ENCODE results near the gene DHDDS. TPM values are rescaled to one million over a fixed set of nuclear protein-coding genes. Genes with fewer than 3 reads are reported as not detected.

The DHDDS gene
- polyA plus RNA-seq, 1 donor from 2014 or later: 28.9 TPM

DNA sequence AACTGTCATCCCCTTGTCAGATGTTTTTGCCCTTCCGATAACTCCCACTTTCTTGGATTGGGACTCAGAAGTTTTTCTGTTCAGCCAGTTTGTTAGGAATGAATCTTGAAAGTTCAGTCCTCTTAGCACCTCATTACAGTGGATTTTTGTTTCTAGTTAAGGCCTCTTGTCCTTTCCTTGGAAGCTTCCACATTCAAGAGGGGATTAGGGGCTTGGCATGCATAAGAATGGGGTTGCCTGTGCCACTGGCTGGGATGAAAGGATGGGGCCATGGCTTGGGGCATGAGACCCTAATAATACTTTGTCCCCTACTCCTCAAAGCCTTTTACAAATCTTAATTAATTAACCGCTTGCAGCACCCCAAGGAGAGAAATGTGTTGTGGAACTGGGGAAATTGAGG lies 2.4 kb upstream of the DHDDS start:
- TF ChIP-seq EZH2 (IDR thresholded peaks at IDR 0.05; ENCODE audit: borderline replicate concordance, insufficient read depth, low read length, poor library complexity, severe bottlenecking) (no peak), SMC3 (conservative IDR thresholded peaks at IDR 0.05; ENCODE audit: poor library complexity) (no peak), TAF1 (IDR thresholded peaks at IDR 0.05; ENCODE audit: low read depth) (no peak), EP300 (conservative IDR thresholded peaks at IDR 0.05; ENCODE audit: poor library complexity, severe bottlenecking) (no peak), RAD21 (conservative IDR thresholded peaks at IDR 0.05) (no peak), MXI1 (conservative IDR thresholded peaks at IDR 0.05; ENCODE audit: poor library complexity, severe bottlenecking) (no peak), POLR2AphosphoS5 (IDR thresholded peaks at IDR 0.05) (no peak)
- TF ChIP-seq, protein P1, sequence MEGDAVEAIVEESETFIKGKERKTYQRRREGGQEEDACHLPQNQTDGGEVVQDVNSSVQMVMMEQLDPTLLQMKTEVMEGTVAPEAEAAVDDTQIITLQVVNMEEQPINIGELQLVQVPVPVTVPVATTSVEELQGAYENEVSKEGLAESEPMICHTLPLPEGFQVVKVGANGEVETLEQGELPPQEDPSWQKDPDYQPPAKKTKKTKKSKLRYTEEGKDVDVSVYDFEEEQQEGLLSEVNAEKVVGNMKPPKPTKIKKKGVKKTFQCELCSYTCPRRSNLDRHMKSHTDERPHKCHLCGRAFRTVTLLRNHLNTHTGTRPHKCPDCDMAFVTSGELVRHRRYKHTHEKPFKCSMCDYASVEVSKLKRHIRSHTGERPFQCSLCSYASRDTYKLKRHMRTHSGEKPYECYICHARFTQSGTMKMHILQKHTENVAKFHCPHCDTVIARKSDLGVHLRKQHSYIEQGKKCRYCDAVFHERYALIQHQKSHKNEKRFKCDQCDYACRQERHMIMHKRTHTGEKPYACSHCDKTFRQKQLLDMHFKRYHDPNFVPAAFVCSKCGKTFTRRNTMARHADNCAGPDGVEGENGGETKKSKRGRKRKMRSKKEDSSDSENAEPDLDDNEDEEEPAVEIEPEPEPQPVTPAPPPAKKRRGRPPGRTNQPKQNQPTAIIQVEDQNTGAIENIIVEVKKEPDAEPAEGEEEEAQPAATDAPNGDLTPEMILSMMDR (IDR thresholded peaks at IDR 0.05; ENCODE audit: poor library complexity, severe bottlenecking): no peak
- TF ChIP-seq, protein P2, sequence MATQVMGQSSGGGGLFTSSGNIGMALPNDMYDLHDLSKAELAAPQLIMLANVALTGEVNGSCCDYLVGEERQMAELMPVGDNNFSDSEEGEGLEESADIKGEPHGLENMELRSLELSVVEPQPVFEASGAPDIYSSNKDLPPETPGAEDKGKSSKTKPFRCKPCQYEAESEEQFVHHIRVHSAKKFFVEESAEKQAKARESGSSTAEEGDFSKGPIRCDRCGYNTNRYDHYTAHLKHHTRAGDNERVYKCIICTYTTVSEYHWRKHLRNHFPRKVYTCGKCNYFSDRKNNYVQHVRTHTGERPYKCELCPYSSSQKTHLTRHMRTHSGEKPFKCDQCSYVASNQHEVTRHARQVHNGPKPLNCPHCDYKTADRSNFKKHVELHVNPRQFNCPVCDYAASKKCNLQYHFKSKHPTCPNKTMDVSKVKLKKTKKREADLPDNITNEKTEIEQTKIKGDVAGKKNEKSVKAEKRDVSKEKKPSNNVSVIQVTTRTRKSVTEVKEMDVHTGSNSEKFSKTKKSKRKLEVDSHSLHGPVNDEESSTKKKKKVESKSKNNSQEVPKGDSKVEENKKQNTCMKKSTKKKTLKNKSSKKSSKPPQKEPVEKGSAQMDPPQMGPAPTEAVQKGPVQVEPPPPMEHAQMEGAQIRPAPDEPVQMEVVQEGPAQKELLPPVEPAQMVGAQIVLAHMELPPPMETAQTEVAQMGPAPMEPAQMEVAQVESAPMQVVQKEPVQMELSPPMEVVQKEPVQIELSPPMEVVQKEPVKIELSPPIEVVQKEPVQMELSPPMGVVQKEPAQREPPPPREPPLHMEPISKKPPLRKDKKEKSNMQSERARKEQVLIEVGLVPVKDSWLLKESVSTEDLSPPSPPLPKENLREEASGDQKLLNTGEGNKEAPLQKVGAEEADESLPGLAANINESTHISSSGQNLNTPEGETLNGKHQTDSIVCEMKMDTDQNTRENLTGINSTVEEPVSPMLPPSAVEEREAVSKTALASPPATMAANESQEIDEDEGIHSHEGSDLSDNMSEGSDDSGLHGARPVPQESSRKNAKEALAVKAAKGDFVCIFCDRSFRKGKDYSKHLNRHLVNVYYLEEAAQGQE (IDR thresholded peaks at IDR 0.05; ENCODE audit: borderline replicate concordance): no peak
- H3K4me2 ChIP-seq (ENCODE audit: low read length): no peak overlapping the region

DNA sequence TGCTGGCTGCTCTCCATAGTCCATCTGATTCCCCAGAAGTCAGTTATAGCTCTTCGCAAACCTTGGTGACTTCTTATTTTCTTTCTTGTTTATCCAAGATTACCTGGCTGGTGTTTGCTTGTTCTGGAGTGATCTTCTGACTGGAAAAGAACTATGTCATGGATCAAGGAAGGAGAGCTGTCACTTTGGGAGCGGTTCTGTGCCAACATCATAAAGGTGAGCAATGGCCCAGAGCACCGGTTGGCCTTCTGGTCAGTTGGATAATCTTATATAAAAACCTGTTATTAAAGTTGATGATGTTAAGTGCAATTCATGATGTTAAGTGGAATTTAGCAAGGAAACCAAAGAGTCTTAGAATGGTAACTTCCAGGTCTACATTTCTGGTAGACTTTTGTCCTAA lies 672 bp downstream of the DHDDS start:
- H3K9me3 ChIP-seq (ENCODE audit: low read length): no peaks in the 10 kb centered on the region
- peaks cover 6% of the 10 kb centered on the region for H3F3A ChIP-seq (ENCODE audit: insufficient read depth, low read length, poor library complexity, severe bottlenecking)
- H3K9me2 ChIP-seq (ENCODE audit: insufficient read depth, low read length): no peaks in the 10 kb centered on the region
- TF ChIP-seq MXI1 (conservative IDR thresholded peaks at IDR 0.05; ENCODE audit: poor library complexity, severe bottlenecking): no peak
- no peak for TF ChIP-seq RAD21 (conservative IDR thresholded peaks at IDR 0.05)
- no peak for TF ChIP-seq SMC3 (conservative IDR thresholded peaks at IDR 0.05; ENCODE audit: poor library complexity)
- TF ChIP-seq, protein P1 (IDR thresholded peaks at IDR 0.05; ENCODE audit: poor library complexity, severe bottlenecking): no peak
- no peak for TF ChIP-seq EZH2 (IDR thresholded peaks at IDR 0.05; ENCODE audit: borderline replicate concordance, insufficient read depth, low read length, poor library complexity, severe bottlenecking)
- TF ChIP-seq, protein P2 (IDR thresholded peaks at IDR 0.05; ENCODE audit: borderline replicate concordance): no peak
- TF ChIP-seq TAF1 (IDR thresholded peaks at IDR 0.05; ENCODE audit: low read depth): no peak
- no peak for TF ChIP-seq EP300 (conservative IDR thresholded peaks at IDR 0.05; ENCODE audit: poor library complexity, severe bottlenecking)
- TF ChIP-seq POLR2AphosphoS5 (IDR thresholded peaks at IDR 0.05): no peak
- H3K4me3 ChIP-seq (ENCODE audit: low read length): peak overlapping the region; percentile 78
- H4K20me1 ChIP-seq (ENCODE audit: insufficient read depth): no peaks in the 10 kb centered on the region
- peak overlapping the region; percentile 96 for H2AFZ ChIP-seq (ENCODE audit: low read depth, low read length)
- H3K79me2 ChIP-seq (replicated peaks; ENCODE audit: insufficient read depth, low read length): peaks cover 8% of the 10 kb centered on the region
- no peaks in the 10 kb centered on the region for H3K36me3 ChIP-seq (ENCODE audit: insufficient read depth, low read length)
- H3K9ac ChIP-seq (ENCODE audit: low read length): peak overlapping the region; percentile 72
- no peaks in the 10 kb centered on the region for H3K27me3 ChIP-seq (ENCODE audit: insufficient read depth, low read depth, low read length)
- H3K27ac ChIP-seq (ENCODE audit: low read length): peak overlapping the region; percentile 86
- H3K4me2 ChIP-seq (ENCODE audit: low read length): peak overlapping the region; percentile 93

More for the DNA sequence above, 2.4 kb upstream of the DHDDS start:
- H3K79me2 ChIP-seq (replicated peaks; ENCODE audit: insufficient read depth, low read length): peaks cover 8% of the 10 kb centered on the region
- H3K36me3 ChIP-seq (ENCODE audit: insufficient read depth, low read length): no peaks in the 10 kb centered on the region
- H3F3A ChIP-seq (ENCODE audit: insufficient read depth, low read length, poor library complexity, severe bottlenecking): peaks cover 6% of the 10 kb centered on the region
- H3K4me3 ChIP-seq (ENCODE audit: low read length): no peak overlapping the region
- no peak overlapping the region for H3K9ac ChIP-seq (ENCODE audit: low read length)
- no peak overlapping the region for H2AFZ ChIP-seq (ENCODE audit: low read depth, low read length)
- no peak overlapping the region for H3K27ac ChIP-seq (ENCODE audit: low read length)
- no peaks in the 10 kb centered on the region for H3K9me3 ChIP-seq (ENCODE audit: low read length)
- no peaks in the 10 kb centered on the region for H3K9me2 ChIP-seq (ENCODE audit: insufficient read depth, low read length)
- H4K20me1 ChIP-seq (ENCODE audit: insufficient read depth): no peaks in the 10 kb centered on the region
- no peaks in the 10 kb centered on the region for H3K27me3 ChIP-seq (ENCODE audit: insufficient read depth, low read depth, low read length)
